Stimulated activated CD4-positive, alpha-beta T cell treated with anti-CD3 and anti-CD28 coated beads, TNF-alpha, amount 100 ng/mL, for 4 hours (primary cell): ENCODE data around the gene DMGDH.
"Not testable (repeated sequence)": the region's sequence is repeated elsewhere in the genome, so short reads cannot be mapped to it uniquely, and the experiment has no call there.

ENCODE experiments used
- DNase-seq, 3 experiments: peaks; one replicate each; pipeline ENCODE4 v3.0.0-alpha.2; 2020; ENCODE audit warnings: low read depth in 3 of 3

The DMGDH gene

GRCh38 chr5:79011869-79012268 is 57.6 kb downstream of the DMGDH start:
- no peak for DNase-seq

GRCh38 chr5:79011219-79011836 is 58.1 kb downstream of the DMGDH start:
- DNase-seq: no peak

DNA sequence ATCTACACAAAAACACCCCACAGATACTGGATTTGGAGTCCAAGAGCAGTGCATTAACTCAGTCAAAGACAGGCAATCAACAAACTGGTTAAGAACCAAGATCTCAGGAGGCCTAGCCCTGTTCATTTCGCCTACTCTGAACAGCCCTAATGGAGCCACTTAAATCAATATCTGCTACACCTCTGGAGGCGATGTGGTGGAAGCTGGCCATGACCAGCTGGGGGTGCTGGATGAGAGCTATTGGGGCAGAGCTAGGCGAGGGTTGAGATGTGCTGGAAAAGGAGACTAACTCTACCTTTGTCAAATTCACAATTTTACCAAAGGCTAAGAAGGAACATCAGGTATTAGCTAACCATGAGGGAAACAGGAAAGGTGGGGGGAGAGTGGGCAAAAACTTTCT is 61.1 kb downstream of the DMGDH start:
- no peak for DNase-seq

GRCh38 chr5:79007872-79008271 is 61.6 kb downstream of the DMGDH start:
- DNase-seq: no peak

DNA sequence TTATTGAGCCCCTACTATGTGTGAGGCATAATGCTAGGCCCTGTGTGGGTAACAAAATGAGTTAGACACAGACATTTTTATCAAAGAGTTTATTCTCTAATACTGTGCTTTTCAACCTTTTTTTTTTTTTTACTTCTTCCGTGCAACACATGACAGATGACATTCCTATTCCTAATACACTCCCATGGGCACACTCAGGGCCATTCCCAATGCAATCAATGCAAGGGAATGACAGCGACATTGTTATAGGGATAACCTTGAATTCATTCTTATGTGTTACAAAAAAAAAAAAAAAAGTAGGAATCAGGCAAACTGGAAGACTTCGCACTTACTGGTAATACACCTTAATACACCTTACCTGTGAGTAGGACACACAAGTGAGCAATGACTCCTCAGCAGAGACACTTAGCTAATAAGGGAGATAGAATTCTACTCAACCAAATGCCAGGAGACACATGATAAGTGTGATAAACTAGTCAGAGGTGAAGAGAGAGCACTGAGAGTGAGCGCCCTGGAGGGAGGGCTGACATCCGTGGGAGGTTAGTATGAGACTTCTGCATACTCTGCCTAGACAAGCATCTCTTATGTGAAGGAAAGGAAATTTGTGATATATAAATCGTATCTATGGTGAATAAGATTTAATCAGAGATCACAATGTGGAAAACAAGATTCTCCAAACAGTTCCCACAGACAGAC is 63.4 kb downstream of the DMGDH start:
- DNase-seq: no peak

DNA sequence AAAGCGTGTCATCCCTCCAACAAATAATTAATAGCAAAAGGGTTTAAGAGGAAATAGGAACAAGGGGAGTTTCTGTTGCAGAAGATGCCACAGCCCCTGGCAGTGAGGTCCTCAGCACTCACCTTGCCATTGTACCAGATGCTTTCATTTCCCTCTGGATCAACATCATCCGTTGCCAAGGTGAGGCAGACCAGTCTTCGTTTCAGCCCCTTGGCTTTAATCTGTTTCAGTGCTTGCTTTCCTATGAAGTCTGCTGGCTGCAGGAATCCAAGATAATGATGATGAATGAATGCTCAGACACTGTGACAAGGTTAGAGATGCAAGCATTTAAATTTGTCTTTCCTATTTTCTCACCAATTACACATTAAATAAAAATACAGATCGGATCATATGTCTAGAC is 64.3 kb downstream of the DMGDH start:
- DNase-seq: no peak

GRCh38 chr5:79002374-79002773 is 67.1 kb downstream of the DMGDH start:
- DNase-seq: no peak

DNA sequence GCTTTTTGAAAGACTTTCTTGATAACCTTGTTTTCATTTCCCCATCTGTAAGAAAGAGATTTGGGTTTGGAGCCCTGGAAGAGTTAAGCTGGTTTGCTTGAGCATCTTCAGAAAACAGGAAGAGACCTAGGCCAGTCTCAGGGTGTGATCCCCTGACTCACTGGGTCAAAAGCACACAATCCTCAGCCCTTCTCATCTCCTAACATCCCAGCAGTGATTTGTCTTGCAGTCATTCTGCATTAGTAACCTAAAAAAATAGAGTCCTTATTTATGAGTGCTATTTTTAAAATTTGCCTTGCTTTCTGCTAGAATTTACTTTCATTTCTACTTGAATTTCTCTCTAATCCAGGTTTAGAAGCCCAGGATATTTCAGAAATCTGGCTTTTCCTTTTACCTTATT is 68.0 kb downstream of the DMGDH start:
- no peak for DNase-seq

- no peak for DNase-seq
Observed at GRCh38 chr5:78997090-78997489, 72.4 kb downstream of the DMGDH start.

- no peak for DNase-seq
Observed at GRCh38 chr5:78995521-78996007, 73.9 kb downstream of the DMGDH start.

DNA sequence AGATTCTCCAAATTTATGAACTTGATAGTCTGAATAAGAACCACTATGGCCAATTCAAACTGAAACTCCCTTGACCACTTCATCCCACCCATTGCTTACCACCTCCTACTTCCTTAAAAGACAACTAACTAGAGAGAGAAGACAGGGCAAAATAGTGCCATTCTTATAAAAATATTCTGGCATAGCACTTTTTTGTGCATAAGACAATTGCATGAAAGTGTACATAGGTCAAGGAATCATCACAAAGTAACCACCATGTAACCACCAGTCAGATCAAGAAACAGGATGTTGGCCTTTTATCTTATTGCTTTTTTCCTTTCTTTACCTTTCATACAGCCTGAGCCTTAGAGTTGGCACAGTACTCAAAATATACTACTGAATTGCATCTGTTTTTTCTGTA is 76.3 kb downstream of the DMGDH start:
- DNase-seq: no peak

GRCh38 chr5:78992146-78992545 is 77.3 kb downstream of the DMGDH start:
- no peak for DNase-seq

DNA sequence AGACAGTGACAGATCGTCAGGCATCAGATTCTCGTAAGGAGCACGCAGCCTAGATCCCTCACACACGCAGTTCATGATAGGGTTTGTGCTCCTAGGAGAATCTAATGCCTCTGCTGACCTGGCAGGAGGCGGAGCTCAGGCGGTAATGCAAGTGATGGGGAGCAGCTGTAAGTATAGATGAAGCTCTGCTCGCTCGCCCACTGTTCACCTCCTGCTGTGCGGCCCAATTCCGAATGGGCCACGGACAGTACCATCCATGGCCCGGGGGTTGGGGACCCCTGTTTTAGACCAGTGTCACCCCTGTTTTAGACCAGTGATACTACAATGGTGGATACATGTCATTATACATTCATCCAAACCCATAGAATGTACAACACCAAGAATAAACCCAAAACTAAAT is 80.4 kb downstream of the DMGDH start:
- no peak for DNase-seq

- DNase-seq: peak; percentile 12 to 26 (median 13)
Observed at GRCh38 chr5:78985725-78986223, 83.7 kb downstream of the DMGDH start.

DNA sequence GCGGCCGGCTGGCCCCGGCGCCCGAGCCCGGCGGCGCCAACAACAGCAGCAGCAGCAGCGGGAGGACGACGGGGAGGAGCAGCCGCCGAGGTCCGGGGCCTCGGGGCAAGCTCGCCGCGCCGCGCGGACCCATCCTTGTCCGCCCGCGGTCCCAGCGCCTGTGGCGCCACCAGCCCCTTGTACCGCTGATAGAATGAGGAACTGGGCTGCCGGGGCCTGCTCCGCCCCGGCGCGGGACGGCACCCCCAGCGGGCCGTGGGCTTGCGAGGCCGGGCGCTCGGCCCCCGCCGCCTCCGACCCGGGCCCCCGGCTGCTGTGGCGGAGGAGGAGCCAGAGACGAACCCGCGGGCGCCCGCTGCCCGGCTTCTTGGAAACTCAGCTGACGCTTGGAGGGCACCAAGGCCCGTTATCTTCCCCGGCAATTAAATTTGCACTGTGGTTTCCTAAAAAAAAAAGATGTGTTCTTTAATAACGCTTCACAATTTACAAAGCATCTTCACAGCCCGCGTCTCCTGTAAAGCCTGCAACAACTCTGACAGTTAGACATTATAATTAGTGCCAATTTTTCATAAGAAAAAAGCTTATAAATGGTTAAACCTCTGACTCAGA is 84.3 kb downstream of the DMGDH start, which contains the start of gene ARSB:
ARSB (minus strand) TSS at position 195 of the 609 bp plus-strand sequence; CDS start at position 133, 62 bp downstream.
- DNase-seq: peak; percentile 28 to 44 (median 34)

DNA sequence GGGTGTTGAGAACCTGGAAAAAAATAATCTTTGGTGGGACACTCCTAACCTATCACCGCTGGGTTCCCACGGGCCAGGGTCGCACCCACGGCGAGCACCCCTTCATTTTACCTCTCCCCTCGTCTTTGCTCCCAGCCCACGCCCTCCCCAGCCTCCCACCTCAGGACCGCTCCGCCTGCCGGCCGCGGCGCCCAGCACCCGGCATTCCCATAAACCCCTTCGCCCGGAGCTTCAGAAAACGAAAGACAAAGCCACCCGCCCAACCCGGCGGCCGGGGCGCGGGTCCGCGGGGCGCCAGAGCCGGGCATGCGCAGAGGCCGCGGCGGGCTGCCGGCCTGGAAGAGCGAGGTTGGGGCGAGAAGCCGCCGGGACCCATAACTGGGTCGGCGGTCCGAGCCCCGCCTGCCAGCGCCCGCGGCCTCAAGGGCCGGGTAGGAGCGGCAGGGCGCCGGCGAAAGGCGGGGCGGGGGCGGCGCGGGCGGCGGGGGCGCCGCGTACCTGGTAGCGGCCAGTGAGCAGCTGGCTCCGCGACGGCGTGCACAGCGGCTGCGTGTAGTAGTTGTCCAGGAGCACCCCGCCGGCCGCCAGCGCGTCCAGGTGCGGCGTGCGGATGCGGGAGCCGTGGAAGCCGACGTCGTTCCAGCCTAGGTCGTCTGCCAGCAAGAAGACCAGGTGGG is 84.9 kb downstream of the DMGDH start:
- DNase-seq: peak; percentile 66 to 68 (median 66)

DNA sequence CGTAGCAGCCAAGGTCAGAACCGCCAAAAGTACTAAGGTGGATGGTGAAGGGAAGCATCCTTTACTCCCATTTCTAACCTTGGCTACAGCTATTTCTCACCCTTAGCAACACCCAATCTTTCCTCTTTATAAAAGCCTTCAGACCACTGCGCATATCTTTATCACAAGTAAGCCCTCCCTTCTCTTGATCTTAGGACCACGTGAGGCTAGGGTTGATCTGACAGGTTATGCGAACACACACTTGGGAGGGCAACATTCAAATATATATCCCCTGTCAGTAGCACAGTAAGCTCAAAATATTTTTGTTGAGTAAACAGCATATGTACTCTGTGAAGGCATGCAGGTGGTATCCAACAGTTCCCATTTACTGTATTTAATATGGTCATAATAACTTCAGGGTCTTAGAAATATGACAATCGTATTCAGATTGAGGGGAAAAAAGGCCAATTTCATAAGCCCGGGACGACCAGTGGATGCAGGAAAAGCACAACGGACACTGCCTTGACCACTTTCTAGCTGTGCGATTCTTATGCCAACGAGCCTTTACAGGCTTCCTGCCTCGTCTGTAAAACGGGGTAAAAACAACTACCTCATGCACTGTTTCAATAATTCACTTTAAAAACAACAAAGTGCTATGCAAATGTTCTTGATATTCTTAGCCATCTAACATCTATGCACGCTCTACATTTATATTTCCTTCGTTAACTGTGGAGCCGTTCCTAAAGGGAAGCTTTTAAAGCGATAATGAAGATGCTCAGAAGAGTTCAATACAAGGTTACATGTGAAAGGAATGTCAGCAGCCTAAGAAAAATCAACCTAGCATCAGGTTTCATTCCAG is 85.7 kb downstream of the DMGDH start:
- no peak for DNase-seq

DNA sequence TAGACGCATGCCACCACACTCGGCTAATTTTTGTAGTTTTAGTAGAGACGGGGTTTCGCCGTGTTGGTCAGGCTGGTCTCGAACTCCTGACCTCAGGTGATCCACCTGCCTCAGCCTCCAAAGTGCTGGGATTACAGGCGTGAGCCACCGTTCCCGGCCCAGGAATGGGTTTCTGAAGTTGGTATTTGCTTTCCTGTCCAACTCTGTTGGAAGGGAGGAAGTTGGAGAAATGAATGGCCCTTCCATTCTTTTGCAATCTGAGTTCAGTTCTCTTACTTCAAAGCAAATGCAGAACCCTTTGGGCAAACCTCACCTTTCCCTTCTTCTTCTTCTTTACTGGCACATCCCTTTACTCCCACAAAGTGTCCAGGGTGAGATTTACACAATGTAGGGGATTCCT is 86.3 kb downstream of the DMGDH start:
- DNase-seq: not testable (repeated sequence)

GRCh38 chr5:78979909-78980308 is 89.6 kb downstream of the DMGDH start:
- DNase-seq: no peak

- no peak for DNase-seq
Observed at GRCh38 chr5:78979117-78979742, 90.2 kb downstream of the DMGDH start.

GRCh38 chr5:78975035-78975434 is 94.4 kb downstream of the DMGDH start:
- no peak for DNase-seq
